GM10847 (cell line): ENCODE measurements around the gene JSRP1.

Experiments
- POLR2A ChIP-seq: IDR thresholded peaks from 2 replicates; pipeline ENCODE4 v1.6.1; 2011; ENCODE audit not compliant: insufficient read length; ENCODE audit errors: extremely low read depth

Gene JSRP1

DNA sequence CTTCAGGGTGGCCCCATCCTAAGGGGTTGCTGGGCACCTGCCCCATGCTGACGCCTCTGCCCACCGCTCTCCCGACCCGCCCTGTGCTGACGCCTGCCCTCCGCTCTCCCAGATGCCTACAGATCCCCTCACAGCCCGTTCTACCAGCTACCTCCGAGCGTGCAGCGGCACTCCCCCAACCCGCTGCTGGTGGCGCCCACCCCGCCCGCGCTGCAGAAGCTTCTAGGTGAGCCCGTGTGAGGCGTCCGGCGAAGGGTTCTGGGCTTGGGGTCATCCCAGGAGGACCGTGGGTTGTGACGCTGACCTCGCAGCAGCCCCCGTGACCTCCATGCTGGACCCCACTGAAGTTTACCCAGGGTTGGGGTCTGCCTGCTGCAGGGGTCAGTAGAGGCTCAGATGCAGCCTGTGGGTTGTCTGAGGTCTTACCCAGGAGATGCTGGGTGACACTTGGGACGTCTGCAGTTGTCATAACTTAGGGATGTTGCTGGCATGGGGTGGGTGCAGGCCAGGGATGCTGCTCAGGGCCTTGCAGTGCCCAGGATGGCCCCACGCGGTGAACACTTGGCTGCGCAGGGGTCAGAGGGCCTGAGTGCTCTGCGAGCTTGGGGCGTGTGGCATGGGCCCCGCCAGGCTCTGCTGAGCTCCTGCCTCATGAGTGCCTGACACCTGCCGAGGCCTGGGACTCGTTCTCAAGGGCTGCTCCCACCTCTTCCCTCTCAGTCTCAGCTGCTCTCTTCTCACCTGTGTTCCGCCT is 45.1 kb downstream of the JSRP1 start:
- no peak for TF ChIP-seq POLR2A

DNA sequence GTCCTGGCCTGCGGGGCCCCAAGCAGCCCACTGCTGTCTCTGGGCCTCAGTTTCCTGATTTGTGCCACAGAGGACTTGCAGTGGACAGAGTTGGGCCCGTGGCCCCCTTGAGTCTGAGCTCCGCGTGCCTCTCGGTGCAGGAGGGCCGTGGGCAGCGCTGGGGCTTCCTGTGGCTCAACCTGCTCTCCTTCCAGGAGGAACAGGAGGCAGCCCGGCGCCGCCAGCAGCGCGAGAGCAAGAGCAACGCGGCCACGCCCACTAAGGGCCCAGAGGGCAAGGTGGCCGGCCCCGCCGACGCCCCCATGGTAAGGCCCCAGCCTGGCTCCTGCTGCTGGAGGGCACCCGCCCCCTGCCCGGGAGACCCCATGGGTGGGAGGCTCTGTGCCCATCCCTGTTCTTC is 46.0 kb downstream of the JSRP1 start:
- no peak for TF ChIP-seq POLR2A

DNA sequence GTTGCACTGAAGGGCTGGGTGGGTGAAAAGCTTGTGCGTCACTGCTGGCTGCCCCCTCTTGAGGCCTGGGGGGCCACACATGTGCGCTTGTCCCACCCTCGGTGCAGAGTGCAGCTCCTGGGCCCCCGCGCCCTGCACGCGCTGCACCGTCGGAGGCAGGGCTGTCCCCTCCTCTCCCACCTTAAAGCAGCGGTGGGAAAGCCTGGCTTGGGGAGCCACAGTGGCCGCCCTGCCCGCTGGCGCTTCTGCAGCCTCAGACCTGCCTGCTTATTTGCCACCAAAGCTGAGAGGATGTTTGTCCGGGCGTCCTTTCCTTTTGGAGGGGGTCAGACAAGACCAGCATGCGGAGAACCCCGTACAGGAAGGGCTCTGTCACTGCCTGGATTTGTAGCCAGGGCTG is 46.8 kb downstream of the JSRP1 start:
- TF ChIP-seq POLR2A, result no peak

DNA sequence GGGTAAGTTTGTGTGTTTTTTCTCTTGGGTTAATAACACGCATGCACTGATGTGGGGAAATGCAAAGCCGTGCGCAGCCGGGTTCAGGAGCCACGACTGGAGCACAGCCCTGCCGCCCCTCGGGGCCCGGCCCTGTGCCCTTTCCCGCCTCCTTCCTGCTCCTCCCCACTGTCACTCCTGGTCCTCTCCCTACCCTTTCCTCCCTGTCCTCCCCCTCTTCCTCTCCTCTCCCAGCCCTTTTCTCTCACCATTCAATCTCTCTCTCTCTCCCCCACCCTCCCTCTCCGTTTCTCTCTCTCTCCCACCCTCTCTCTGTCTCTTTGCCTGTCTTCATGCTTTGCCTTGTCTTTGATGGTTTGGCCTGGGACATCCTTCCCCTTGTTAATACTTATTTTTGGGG is 47.2 kb downstream of the JSRP1 start:
- TF ChIP-seq POLR2A, result no peak

DNA sequence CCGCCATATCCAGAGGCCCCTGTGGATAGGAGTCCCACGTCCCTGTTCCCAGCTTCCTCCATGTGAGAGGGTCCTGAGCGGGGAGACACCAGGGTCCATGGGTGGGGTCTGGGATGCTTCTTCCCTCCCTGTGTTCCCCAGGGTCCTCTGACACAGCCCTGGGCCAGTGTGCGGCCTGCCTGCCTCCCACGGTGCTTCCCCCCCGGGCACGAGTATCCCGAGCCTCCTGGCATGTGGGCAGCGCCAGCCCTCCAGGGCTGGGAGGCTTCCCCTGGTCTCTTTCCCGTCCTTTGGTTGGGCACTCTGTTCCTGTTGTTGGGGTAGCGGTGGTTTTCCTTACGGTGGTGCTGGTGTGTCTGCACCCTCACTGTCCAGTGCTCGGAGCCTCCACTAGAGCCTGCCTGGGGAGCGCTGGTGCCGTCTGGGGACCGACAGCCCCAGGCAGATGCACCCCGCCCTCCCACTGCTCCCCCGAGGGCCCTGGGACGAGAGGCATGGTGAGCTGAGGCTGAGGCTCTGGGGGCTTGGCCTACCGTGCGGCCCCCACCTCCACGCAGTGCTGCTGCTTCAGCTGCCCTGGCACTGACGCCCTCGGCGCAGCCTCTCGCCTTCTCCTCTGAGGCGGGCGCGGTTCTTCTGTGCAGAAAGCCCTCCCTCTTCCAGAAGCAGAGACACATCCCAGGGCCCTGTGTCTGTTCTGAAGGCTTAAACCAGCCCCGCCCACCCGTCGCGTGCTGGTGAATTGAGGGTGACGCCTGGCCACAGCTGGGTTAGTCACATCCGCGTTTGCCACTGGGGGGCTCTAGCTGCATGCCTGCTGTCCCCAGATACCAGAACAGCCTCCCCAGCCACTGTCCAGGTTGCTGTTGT is 48.0 kb downstream of the JSRP1 start:
- no peak for TF ChIP-seq POLR2A

DNA sequence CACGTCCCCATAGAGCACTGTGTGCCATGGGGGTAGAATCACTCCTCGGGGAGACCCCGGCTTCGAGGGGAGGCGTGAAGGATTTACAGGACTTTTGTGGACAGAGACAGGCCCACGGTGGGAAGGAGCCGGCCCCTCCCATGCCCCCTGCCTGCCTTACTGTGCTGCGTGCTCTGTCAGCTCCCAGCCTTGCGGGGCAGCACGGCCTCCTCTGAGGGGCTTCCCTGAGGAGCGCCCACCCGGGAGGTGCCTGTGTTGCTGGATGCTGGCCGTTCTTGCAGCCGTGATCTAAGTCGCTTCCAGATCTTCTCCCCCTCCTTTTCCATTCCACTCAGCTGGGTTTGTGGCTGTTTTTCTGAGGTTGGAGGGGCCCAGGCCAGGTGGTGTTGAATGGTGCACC is 49.2 kb downstream of the JSRP1 start:
- no peak for TF ChIP-seq POLR2A

DNA sequence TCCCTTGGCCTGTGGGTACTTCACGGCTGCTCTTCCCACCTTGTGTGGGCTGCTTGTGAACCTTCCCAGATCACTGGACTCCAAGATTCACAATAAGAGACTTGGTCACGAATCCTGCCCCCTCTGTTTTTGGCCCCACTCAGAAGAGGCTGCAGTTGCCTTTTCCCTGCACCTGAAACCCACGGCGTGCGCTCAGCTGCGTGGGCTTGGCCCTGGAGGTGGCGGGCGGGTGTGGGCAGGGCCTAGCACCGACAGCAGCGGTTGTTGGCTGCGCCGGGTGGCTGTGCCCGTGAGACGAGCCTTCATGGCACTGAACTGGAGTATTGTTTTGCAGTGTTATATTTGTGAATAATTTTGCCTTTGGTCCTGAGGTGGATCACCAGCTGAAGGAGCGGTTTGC is 53.9 kb downstream of the JSRP1 start:
- no peak for TF ChIP-seq POLR2A
